Measurements from ENCODE around the gene PLVAP.

GRCh38 chr19:17320435-17320834, 56.7 kb downstream of the PLVAP start:
- no peak for TF ChIP-seq POLR2A (IDR thresholded peaks at IDR 0.05)
- no peak for TF ChIP-seq CTCF (IDR thresholded peaks at IDR 0.05)

Measured in lower leg skin (tissue), 3 donors.